IMR-90 (cell line): ENCODE measurements around the gene IL11RA. TPM values are rescaled to one million over a fixed set of nuclear protein-coding genes. Genes with fewer than 3 reads are reported as not detected.

ENCODE experiments used
- ELK1 ChIP-seq: fragments of 150-350 bp; IDR thresholded peaks from 2 replicates; pipeline ENCODE4 v1.6.1; 2016; ENCODE audit warnings: low read depth, mild to moderate bottlenecking, low read length, moderate library complexity, borderline replicate concordance
- MAFK ChIP-seq: IDR thresholded peaks from 2 replicates; pipeline ENCODE4 v1.6.1; 2012; ENCODE audit warnings: low read depth, low read length, improper control_type of control experiment
- MXI1 ChIP-seq: IDR thresholded peaks from 2 replicates; pipeline ENCODE4 v1.6.1; 2012; ENCODE audit warnings: low read depth, mild to moderate bottlenecking, low read length, moderate library complexity, borderline replicate concordance
- RAD21 ChIP-seq: IDR thresholded peaks from 2 replicates; pipeline ENCODE4 v1.6.1; 2012; ENCODE audit warnings: low read length, improper control_type of control experiment
- RFX5 ChIP-seq: IDR thresholded peaks from 2 replicates; pipeline ENCODE4 v1.8.0; 2012; ENCODE audit warnings: low read depth, mild to moderate bottlenecking, low read length, moderate library complexity
- SMC3 ChIP-seq: fragments of 150-350 bp; IDR thresholded peaks from 2 replicates; pipeline ENCODE4 v1.6.1; 2016; ENCODE audit warnings: low read depth, mild to moderate bottlenecking, antibody characterized with exemption, low read length, moderate library complexity
- polyA plus RNA-seq, 3 experiments: library from polyadenylated mRNA; depleted of rRNA; stranded (reverse); fragments of >200 nt; gene quantifications; 2 replicates each; pipeline ENCODE4 v1.2.3, GENCODE V29; 2012; ENCODE audit warnings: low replicate concordance in 1 of 3
- total RNA-seq: library from RNA; depleted of rRNA; stranded (reverse); fragments of >200 nt; gene quantifications from 2 replicates; pipeline ENCODE4 v1.2.3, GENCODE V29; 2012

IL11RA gene
- total and polyA plus RNA-seq, 2 of the 4 experiments (the other 2 are of a cell fraction): 8.2 to 15.9 TPM

GRCh38 chr9:34665067-34665380, 13.0 kb downstream of the IL11RA start (continued):
- no peak for TF ChIP-seq RAD21
- no peak for TF ChIP-seq RFX5
- no peak for TF ChIP-seq MAFK
- no peak for TF ChIP-seq MXI1
- no peak for TF ChIP-seq ELK1
- no peak for TF ChIP-seq SMC3
